K562 (cell line): ENCODE measurements around the gene DEDD. TPM values are rescaled to one million over a fixed set of nuclear protein-coding genes. Genes with fewer than 3 reads are reported as not detected.

Source experiments
- ASH1L ChIP-seq: fragments of 450-650 bp; IDR thresholded peaks from 2 replicates; pipeline ENCODE4 v1.6.1; 2018; ENCODE audit warnings: borderline replicate concordance, mild to moderate bottlenecking, low read depth; ENCODE audit not compliant: partially characterized antibody
- HDGF ChIP-seq: fragments of 450-650 bp; IDR thresholded peaks from 2 replicates; pipeline ENCODE4 v1.6.1; 2016
- JUN ChIP-seq, 2 experiments: sonication (generic) in 1 of 2; formaldehyde crosslinking in 1 of 2; IDR thresholded peaks; 2 replicates each; pipeline versions ENCODE4 v1.6.1 to v1.8.0; 2012 to 2022; ENCODE audit warnings: borderline replicate concordance in 2 of 2, mild to moderate bottlenecking in 2 of 2, improper control_type of control experiment in 1 of 2, low read depth in 1 of 2, low read length in 1 of 2, missing genetic modification reagents in 1 of 2
- JUND ChIP-seq, 2 experiments: IDR thresholded peaks; 2 replicates in 1 of 2; 3 replicates in 1 of 2; pipeline ENCODE4 v1.6.1; 2011; ENCODE audit warnings: borderline replicate concordance in 2 of 2, low read depth in 2 of 2, low read length in 2 of 2, improper control_type of control experiment in 1 of 2, missing biosample characterization in 1 of 2, missing genetic modification characterization in 1 of 2, missing genetic modification reagents in 1 of 2
- NCOR1 ChIP-seq: fragments of 450-650 bp; IDR thresholded peaks from 2 replicates; pipeline ENCODE4 v1.6.1; 2016; ENCODE audit warnings: mild to moderate bottlenecking, moderate library complexity
- NRF1 ChIP-seq, 2 experiments: fragments of 450-650 bp; IDR thresholded peaks in 1 of 2; conservative IDR thresholded peaks in 1 of 2; 2 replicates each; pipeline ENCODE4 v1.6.1; 2014; ENCODE audit warnings: mild to moderate bottlenecking in 2 of 2
- PHF20 ChIP-seq: fragments of 450-650 bp; IDR thresholded peaks from 2 replicates; pipeline ENCODE4 v1.6.1; 2018; ENCODE audit not compliant: partially characterized antibody
- PHTF2 ChIP-seq: fragments of 250-450 bp; sonication (Bioruptor Pico); IDR thresholded peaks from 2 replicates; pipeline ENCODE4 v1.5.0; 2021; ENCODE audit warnings: mild to moderate bottlenecking
- SMARCE1 ChIP-seq: fragments of 450-650 bp; IDR thresholded peaks from 2 replicates; pipeline ENCODE4 v1.7.1; 2016; ENCODE audit warnings: mild to moderate bottlenecking
- TAF1 ChIP-seq: IDR thresholded peaks from 2 replicates; pipeline ENCODE4 v1.6.1; 2011; ENCODE audit warnings: mild to moderate bottlenecking, low read length, moderate library complexity; ENCODE audit not compliant: insufficient read depth, control insufficient read depth, severe bottlenecking; ENCODE audit errors: extremely low read depth
- ZNF121 ChIP-seq: sonication (generic); formaldehyde crosslinking; conservative IDR thresholded peaks from 2 replicates; pipeline ENCODE4 v1.8.0; 2022; ENCODE audit warnings: missing genetic modification reagents
- ZNF124 ChIP-seq: sonication (generic); formaldehyde crosslinking; IDR thresholded peaks from 2 replicates; pipeline ENCODE4 v1.8.1; 2022; ENCODE audit warnings: missing genetic modification reagents
- ZNF212 ChIP-seq: fragments of 450-650 bp; formaldehyde crosslinking; IDR thresholded peaks from 2 replicates; pipeline ENCODE4 v1.4.0; 2020; ENCODE audit warnings: mild to moderate bottlenecking
- polyA plus RNA-seq, 8 experiments: library from polyadenylated mRNA; depleted of rRNA in 4 of 8; stranded (reverse) in 5 of 8; unstranded in 3 of 8; fragments of >200 nt; fragmentation: Nextera tagmentation in 2 of 8; fragmentation: Illumina TruSeq in 1 of 8; extraction: Ambion mirVana in 2 of 8; extraction: Trizol in 1 of 8; gene quantifications; 2 replicates each; pipeline versions ENCODE4 v1.2.1 to v1.2.3, GENCODE V29; 2011 to 2014; ENCODE audit warnings: inconsistent platforms in 1 of 8, missing spikeins in 1 of 8
- total RNA-seq, 7 experiments: library from RNA; depleted of rRNA in 6 of 7; stranded (reverse); fragments of >200 nt in 6 of 7; fragmentation: Illumina TruSeq in 2 of 7; extraction: Trizol in 2 of 7; gene quantifications; 2 replicates each; pipeline versions ENCODE4 v1.2.1 to v1.2.3, GENCODE V29; 2011 to 2021; ENCODE audit warnings: low replicate concordance in 1 of 7
- TF ChIP-seq, protein P1 (sequence below), 2 experiments: fragments of 150-350 bp in 1 of 2; IDR thresholded peaks; 2 replicates each; pipeline ENCODE4 v1.6.1; 2012 to 2016; ENCODE audit warnings: low read depth in 2 of 2, low read length in 2 of 2, mild to moderate bottlenecking in 1 of 2, moderate library complexity in 1 of 2
- TF ChIP-seq, protein P2 (sequence below): fragments of 250-450 bp; sonication (Bioruptor Pico); IDR thresholded peaks from 2 replicates; pipeline ENCODE4 v1.8.0; 2021; ENCODE audit warnings: borderline replicate concordance, mild to moderate bottlenecking, moderate library complexity; ENCODE audit not compliant: poor library complexity, severe bottlenecking
- TF ChIP-seq, protein P3 (sequence below): fragments of 250-450 bp; sonication (Bioruptor Pico); IDR thresholded peaks from 2 replicates; pipeline ENCODE4 v1.5.0; 2021; ENCODE audit warnings: mild to moderate bottlenecking, moderate library complexity
- TF ChIP-seq, protein P4 (sequence below): fragments of 250-450 bp; sonication (Bioruptor Pico); IDR thresholded peaks from 2 replicates; pipeline ENCODE4 v1.5.1; 2021; ENCODE audit warnings: mild to moderate bottlenecking

Gene DEDD
- total and polyA plus RNA-seq, 9 of the 15 experiments (the other 6 are each of a cell fraction or from before 2014, with no cell fraction given), result 11.6 to 41.0 (median 16.8) TPM

DNA sequence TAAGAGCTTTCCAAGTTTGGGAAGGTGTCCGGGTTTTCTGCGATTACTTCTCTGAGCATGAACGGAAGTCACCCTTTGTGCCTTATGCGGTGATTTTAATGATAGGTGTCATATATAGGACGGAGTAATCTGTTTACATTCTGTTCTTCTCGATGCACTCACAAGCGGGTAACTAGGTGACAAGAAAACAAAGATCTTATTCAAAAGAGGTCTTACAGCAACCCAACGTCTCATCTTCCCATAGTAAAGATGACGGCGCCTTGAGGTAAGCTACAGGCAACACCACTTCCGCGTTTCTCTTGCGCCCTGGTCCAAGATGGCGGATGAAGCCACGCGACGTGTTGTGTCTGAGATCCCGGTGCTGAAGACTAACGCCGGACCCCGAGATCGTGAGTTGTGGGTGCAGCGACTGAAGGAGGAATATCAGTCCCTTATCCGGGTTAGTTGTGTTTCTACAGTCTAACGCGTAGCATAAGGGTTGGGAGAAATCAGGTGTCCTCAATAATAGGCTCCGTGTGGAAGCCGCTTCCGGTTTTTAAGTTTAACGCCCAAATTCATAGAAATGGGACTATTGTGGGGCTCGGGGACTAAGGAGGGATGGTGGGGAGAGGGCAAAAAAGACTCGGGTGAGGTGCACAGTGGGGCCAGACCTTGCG, 21.3 kb upstream of the DEDD start, which contains the start of gene UFC1 (continued):
- TF ChIP-seq, protein P1, sequence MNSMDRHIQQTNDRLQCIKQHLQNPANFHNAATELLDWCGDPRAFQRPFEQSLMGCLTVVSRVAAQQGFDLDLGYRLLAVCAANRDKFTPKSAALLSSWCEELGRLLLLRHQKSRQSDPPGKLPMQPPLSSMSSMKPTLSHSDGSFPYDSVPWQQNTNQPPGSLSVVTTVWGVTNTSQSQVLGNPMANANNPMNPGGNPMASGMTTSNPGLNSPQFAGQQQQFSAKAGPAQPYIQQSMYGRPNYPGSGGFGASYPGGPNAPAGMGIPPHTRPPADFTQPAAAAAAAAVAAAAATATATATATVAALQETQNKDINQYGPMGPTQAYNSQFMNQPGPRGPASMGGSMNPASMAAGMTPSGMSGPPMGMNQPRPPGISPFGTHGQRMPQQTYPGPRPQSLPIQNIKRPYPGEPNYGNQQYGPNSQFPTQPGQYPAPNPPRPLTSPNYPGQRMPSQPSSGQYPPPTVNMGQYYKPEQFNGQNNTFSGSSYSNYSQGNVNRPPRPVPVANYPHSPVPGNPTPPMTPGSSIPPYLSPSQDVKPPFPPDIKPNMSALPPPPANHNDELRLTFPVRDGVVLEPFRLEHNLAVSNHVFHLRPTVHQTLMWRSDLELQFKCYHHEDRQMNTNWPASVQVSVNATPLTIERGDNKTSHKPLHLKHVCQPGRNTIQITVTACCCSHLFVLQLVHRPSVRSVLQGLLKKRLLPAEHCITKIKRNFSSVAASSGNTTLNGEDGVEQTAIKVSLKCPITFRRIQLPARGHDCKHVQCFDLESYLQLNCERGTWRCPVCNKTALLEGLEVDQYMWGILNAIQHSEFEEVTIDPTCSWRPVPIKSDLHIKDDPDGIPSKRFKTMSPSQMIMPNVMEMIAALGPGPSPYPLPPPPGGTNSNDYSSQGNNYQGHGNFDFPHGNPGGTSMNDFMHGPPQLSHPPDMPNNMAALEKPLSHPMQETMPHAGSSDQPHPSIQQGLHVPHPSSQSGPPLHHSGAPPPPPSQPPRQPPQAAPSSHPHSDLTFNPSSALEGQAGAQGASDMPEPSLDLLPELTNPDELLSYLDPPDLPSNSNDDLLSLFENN (IDR thresholded peaks at IDR 0.05; ENCODE audit: low read depth in 2 of 2, low read length in 2 of 2), result peak; percentile 7 to 58; a peak in 2 of 4 replicates
- peak; percentile 73 to 75 for TF ChIP-seq NRF1 (conservative IDR thresholded peaks at IDR 0.05 in 1 of 2, IDR thresholded peaks at IDR 0.05 in 1 of 2)
- TF ChIP-seq ZNF124, result no peak
- TF ChIP-seq, protein P2, sequence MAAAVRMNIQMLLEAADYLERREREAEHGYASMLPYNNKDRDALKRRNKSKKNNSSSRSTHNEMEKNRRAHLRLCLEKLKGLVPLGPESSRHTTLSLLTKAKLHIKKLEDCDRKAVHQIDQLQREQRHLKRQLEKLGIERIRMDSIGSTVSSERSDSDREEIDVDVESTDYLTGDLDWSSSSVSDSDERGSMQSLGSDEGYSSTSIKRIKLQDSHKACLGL (CRISPR knock-in tag), result no peak
- 0 out of 2 replicates have a peak, but pooled peaks have one; percentile 49 for TF ChIP-seq JUND (IDR thresholded peaks at IDR 0.05; ENCODE audit: borderline replicate concordance, low read depth, low read length)
- peak; percentile 19; the same call in 1 of the 3 replicates for TF ChIP-seq JUND (tag; IDR thresholded peaks at IDR 0.05; ENCODE audit: borderline replicate concordance, low read depth, low read length)
- no peak for TF ChIP-seq HDGF
- TF ChIP-seq ASH1L, result peak; percentile 85
- TF ChIP-seq ZNF121 (CRISPR knock-in tag), result no peak
- TF ChIP-seq, protein P3, sequence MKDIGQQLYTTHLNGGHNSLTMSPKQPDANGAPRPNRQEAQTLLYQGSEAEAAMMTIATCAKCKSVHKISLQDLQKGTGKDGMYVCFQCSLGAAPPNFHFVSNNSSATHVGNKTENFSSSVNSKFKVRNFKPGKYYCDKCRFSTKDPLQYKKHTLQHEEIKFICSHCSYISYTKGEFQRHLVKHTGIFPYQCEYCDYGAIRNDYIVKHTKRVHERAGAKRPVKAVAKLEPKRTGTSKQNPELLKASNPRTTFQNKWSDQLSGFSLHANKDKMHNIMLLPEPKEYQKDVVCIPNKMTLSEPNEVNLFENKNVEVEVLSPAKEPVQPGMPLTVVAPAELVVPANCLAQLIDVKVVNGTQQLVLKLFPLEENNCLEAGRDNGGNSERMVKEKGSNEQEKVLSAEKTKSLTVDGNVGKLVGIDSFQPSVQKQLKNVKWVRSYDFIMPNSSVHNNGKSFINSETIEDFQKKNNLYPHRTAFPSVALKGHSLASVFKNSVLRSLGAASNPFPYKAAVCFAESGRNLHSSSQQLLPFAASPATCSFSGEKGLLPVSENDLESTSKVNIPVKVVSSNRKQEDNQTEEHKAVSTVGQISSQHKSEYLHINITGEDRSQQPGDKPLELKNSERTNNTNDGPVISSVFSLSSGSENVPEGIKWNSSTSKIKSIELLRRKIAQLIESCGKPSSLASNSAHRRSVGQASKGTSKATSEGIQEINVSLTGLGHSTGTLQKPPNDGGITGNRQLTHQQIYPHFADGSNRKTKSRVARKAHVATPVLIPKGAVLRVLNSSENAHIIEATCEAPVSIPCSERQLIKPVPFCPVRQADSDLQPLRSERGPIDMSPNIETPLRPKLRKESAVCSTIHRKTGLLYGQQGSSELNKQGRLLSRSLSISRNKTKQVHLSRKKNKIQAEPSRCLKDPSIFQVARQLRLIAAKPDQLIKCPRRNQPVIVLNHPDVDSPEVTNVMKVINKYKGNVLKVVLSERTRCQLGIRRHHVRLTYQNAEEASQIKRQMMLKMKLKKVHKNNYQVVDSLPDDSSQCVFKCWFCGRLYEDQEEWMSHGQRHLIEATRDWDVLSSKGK (CRISPR knock-in tag), result no peak
- TF ChIP-seq PHF20, result peak; percentile 94
- TF ChIP-seq TAF1, result peak; percentile 97
- TF ChIP-seq, protein P4, sequence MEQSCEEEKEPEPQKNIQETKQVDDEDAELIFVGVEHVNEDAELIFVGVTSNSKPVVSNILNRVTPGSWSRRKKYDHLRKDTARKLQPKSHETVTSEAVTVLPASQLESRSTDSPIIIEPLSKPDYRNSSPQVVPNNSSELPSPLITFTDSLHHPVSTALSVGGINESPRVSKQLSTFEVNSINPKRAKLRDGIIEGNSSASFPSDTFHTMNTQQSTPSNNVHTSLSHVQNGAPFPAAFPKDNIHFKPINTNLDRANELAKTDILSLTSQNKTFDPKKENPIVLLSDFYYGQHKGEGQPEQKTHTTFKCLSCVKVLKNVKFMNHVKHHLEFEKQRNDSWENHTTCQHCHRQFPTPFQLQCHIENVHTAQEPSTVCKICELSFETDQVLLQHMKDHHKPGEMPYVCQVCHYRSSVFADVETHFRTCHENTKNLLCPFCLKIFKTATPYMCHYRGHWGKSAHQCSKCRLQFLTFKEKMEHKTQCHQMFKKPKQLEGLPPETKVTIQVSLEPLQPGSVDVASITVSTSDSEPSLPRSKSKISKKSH, result no peak
- no peak for TF ChIP-seq JUN (IDR thresholded peaks at IDR 0.05; ENCODE audit: borderline replicate concordance, low read depth, low read length)
- TF ChIP-seq JUN (CRISPR knock-in tag; IDR thresholded peaks at IDR 0.05; ENCODE audit: borderline replicate concordance), result peak; percentile 76; the same call in 1 of the 2 replicates
- peak; percentile 43; the same call in 1 of the 2 replicates for TF ChIP-seq NCOR1
- no peak for TF ChIP-seq ZNF212 (CRISPR knock-in tag)
- TF ChIP-seq PHTF2, result 0 out of 2 replicates have a peak, but pooled peaks have one; percentile 29
- no peak for TF ChIP-seq SMARCE1
